ENCODE measurements around the gene TCF7L2. TPM values are rescaled to one million over a fixed set of nuclear protein-coding genes. Genes with fewer than 3 reads are reported as not detected.

TCF7L2 gene
- total and polyA plus RNA-seq, 2 experiments from 2014 or later, result 27.5 to 33.7 TPM

DNA sequence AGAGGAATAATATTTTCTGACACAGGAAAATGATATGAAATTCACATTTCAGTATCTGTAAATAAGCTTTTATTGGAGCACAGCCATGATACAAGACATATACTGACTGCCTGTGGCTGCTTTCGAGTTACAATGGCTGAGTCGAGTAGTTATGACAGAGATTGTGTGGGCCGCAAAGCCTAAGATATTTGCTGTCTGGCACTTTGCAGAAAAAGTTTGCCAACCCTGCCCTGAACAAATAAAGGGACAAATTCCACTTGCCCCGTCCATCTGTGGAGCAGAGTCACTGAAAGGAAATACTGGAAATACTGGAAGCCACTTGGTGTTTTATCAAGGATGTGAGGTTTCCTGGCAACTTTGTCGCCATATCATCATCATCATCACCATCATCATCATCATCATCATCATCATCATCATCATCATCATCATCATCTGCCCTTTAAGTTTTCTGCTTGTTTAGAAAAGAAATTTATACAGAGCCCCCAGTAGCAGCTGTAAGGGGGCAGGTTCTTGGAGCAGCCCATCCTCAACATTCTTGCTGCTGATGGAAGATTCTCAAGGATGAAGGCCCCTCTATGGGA, 85.8 kb downstream of the TCF7L2 start:
- Histone ChIP-seq H3K36me3 (peaks cover 4% of the 10 kb centered on the region), H3K4me1 (ENCODE audit: low read depth) (no peaks in the 10 kb centered on the region), H3K9me3 (ENCODE audit: low read depth) (no peaks in the 10 kb centered on the region), H3K27me3 (no peaks in the 10 kb centered on the region), H3K4me3 (no peak overlapping the region), H3K27ac (no peak overlapping the region)
- no peak for TF ChIP-seq CTCF (IDR thresholded peaks at IDR 0.05; ENCODE audit: low read depth, low read length)
- DNase-seq (ENCODE audit: low read depth in 1 of 2, low spot score in 1 of 2), result no peak

DNA sequence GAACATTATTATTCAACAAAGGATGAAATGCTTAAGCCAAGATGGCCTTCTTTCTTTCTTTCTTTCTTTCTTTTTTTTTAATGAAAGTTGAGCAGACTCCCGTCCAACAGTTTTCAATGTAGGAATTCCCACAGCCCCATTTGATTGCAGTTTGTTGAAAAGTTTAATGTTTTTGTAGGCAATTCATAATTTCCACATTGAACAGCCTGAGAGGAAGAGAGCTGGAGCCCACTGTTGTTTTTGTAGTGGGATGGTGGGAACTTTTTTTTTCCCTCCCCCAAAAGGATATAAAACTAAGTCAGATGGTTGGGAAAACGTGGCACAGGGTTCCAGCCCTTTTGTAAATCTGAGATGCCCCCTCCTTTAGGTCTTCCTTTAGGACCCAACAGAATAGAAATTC, 86.6 kb downstream of the TCF7L2 start:
- Histone ChIP-seq H3K9me3 (ENCODE audit: low read depth) (no peaks in the 10 kb centered on the region), H3K27me3 (no peaks in the 10 kb centered on the region), H3K4me1 (ENCODE audit: low read depth) (no peaks in the 10 kb centered on the region), H3K4me3 (no peak overlapping the region), H3K36me3 (peaks cover 4% of the 10 kb centered on the region), H3K27ac (no peak overlapping the region)
- DNase-seq (ENCODE audit: low read depth in 1 of 2, low spot score in 1 of 2), result no peak
- no peak for TF ChIP-seq CTCF (IDR thresholded peaks at IDR 0.05; ENCODE audit: low read depth, low read length)

- Histone ChIP-seq H3K27ac (no peak overlapping the region), H3K9me3 (ENCODE audit: low read depth) (no peaks in the 10 kb centered on the region), H3K4me3 (no peak overlapping the region), H3K36me3 (peaks cover 4% of the 10 kb centered on the region), H3K4me1 (ENCODE audit: low read depth) (no peaks in the 10 kb centered on the region), H3K27me3 (no peaks in the 10 kb centered on the region)
- no peak for TF ChIP-seq CTCF (IDR thresholded peaks at IDR 0.05; ENCODE audit: low read depth, low read length)
- DNase-seq (ENCODE audit: low read depth in 1 of 2, low spot score in 1 of 2), result no peak
These were observed 87.2 kb downstream of the TCF7L2 start for GRCh38 chr10:113037218-113037617.

DNA sequence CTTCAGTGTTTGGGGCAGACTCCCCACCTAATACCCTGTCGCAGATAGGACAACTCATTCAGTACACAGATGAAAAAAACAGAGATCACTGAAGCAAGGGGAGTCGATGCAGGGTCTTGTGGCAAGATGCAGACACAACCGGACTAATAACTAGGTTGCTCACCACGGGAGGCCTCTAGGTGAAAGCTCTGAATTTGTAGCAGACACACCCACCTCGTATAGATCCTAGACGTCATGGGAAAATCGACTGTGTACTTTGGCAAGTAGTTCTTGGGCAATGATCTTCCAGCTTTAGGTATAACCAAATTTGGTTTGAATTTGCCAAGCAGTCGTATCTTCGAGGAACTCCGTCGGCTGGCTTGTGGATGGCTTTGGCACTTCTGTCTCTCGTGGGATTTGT, 88.1 kb downstream of the TCF7L2 start:
- no peak overlapping the region for H3K27ac ChIP-seq
- no peaks in the 10 kb centered on the region for H3K27me3 ChIP-seq
- peaks cover 4% of the 10 kb centered on the region for H3K36me3 ChIP-seq
- DNase-seq (ENCODE audit: low read depth in 1 of 2, low spot score in 1 of 2), result no peak
- no peaks in the 10 kb centered on the region for H3K4me1 ChIP-seq (ENCODE audit: low read depth)
- H3K4me3 ChIP-seq, result no peak overlapping the region
- H3K9me3 ChIP-seq (ENCODE audit: low read depth), result no peaks in the 10 kb centered on the region
- no peak for TF ChIP-seq CTCF (IDR thresholded peaks at IDR 0.05; ENCODE audit: low read depth, low read length)

DNA sequence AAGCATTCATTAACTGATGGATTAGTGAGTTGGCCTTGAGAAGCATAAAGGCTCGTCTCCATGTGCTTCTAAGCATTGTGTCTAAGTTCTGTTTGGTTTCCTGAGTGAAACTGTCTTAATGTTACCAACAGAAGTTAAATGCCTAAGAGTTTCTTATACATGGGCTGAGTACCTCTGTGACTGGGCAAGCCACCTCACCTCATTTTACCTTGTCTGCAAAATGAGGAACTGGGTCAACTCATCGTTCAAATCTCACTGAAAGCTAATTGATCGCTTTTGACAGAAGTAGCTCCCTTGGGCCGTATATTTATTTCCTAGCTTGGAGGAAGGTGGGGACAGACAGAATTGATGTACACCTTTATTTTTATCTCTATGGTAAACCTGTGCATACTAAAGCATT, 88.9 kb downstream of the TCF7L2 start:
- H3K27ac ChIP-seq, result no peak overlapping the region
- H3K27me3 ChIP-seq, result no peaks in the 10 kb centered on the region
- no peak for DNase-seq (ENCODE audit: low read depth in 1 of 2, low spot score in 1 of 2)
- no peak overlapping the region for H3K4me3 ChIP-seq
- no peaks in the 10 kb centered on the region for H3K4me1 ChIP-seq (ENCODE audit: low read depth)
- TF ChIP-seq CTCF (IDR thresholded peaks at IDR 0.05; ENCODE audit: low read depth, low read length), result no peak
- H3K9me3 ChIP-seq (ENCODE audit: low read depth), result no peaks in the 10 kb centered on the region
- peaks cover 4% of the 10 kb centered on the region for H3K36me3 ChIP-seq

GRCh38 chr10:113041324-113041723, 91.3 kb downstream of the TCF7L2 start:
- no peaks in the 10 kb centered on the region for H3K9me3 ChIP-seq (ENCODE audit: low read depth)
- DNase-seq (ENCODE audit: low read depth in 1 of 2, low spot score in 1 of 2), result no peak
- TF ChIP-seq CTCF (IDR thresholded peaks at IDR 0.05; ENCODE audit: low read depth, low read length), result no peak
- H3K27ac ChIP-seq, result no peak overlapping the region
- peaks cover 4% of the 10 kb centered on the region for H3K36me3 ChIP-seq
- no peaks in the 10 kb centered on the region for H3K27me3 ChIP-seq
- no peak overlapping the region for H3K4me3 ChIP-seq
- no peaks in the 10 kb centered on the region for H3K4me1 ChIP-seq (ENCODE audit: low read depth)

All from cardiac muscle cell (in vitro differentiated cells and primary cell).